Measurements from ENCODE around the gene IL17REL.
"Not testable (repeated sequence)": the region's sequence is repeated elsewhere in the genome, so short reads cannot be mapped to it uniquely, and the experiment has no call there.

The IL17REL gene

DNA sequence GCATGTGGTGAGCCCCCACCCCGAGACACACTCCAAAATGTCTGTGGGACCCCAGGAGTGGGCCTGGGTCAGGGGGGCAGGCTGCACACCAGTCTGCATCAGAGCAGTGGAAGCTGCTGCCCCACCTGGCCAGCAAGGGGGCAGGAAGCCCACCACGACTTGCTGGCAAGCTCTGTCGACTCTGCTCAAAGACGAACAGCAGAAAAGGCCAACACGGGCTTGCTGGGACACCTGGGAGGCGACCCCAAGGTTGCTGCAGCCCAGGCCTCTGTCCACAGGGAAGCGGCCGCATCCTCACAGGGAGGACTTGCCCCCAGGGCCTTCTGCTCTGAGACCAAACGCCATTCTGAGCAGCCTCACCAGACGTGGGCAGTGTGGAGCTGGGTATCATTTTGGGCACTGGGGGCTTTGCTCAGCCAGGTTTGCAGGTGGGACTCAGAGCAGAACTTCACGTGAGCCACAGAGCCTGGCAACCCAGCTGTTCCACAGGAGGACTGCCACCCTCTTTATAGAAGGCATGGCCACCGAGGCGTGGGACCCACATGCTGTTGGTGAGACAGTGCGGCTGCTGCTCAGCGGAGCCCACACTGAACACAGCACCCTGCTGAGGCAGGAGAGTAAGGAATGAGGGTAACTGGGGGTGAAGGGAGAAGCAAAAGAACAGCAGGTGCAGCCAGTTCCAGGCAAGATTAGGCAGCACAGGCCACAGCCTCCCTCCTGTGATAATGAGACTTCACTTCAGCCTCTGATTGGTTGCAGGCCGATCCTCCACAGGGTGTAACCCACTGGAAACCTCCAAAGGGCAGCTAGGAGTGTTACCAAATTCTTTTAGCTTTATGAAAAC is 11.0 kb downstream of the IL17REL start:
- DNase-seq, result no peak

DNA sequence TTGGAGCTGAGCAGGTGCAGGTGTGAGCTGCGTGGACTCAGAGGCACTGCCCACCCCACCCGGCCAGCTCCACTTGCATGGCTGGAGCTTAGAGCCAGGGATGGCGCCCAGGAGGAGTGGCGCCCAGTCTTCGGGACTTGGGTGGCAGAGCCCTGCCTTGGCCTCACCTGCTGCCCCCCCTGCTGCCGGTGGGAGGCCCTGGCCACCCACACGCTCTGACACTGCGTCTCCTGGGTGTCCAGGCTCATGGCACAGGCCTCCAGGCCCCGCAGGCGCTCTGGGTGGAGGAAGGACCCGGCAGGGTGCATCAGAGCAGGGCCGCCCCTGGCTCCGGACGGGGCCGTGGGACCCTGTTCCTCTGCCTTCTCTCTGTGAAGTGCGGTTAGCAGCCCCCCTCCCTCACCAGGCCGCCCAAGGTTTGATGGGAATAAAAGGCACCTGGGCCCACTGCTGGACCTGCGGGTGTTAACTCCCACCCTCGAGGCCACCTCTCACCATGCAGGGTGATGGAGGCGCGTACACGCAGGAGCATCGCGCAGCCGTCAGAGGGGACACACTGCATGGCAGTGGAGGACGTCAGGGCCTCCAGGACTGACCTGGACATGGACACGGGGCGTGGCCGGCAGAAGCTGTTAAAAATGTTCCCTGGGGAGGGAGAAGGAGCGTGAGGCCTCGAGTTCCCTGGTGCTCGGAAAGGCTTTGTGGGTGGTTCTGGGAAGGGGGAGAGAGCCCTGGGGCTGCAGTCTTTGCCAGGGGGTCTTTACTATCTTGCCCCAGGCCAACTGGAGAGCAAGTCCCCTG is 11.8 kb downstream of the IL17REL start:
- DNase-seq, result no peak

DNA sequence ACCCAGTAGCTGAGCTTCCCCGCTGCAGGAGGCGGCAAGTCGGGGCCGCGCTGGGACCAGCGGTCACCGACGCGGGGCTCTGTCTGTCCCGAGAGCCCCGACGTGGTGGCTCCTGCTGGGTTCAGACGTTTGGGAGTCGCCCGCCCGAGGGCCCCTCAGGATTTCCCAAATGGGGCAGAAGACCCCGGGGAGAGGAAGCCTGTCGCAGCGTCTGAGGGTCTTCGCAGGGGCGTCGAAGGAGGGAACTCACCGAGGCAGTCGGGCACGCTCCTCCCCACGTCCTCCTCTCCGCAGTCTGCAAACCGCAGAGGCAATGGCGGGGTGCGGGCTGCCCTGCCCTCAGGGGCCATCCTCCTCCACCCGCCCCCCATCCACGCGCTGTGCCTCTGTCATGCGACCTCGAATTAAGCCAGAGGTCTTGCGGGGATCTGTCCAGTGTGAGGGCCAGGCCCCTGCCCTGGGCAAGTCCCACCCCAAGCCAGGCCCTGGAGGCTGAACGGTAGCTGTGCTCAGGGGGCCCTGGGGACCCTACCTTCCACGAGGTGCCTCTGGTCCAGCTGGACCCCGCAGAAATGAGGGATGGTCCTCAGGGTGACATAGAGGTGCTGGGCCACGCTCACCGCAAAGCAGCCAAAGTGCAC is 12.5 kb downstream of the IL17REL start:
- no peak for DNase-seq

DNA sequence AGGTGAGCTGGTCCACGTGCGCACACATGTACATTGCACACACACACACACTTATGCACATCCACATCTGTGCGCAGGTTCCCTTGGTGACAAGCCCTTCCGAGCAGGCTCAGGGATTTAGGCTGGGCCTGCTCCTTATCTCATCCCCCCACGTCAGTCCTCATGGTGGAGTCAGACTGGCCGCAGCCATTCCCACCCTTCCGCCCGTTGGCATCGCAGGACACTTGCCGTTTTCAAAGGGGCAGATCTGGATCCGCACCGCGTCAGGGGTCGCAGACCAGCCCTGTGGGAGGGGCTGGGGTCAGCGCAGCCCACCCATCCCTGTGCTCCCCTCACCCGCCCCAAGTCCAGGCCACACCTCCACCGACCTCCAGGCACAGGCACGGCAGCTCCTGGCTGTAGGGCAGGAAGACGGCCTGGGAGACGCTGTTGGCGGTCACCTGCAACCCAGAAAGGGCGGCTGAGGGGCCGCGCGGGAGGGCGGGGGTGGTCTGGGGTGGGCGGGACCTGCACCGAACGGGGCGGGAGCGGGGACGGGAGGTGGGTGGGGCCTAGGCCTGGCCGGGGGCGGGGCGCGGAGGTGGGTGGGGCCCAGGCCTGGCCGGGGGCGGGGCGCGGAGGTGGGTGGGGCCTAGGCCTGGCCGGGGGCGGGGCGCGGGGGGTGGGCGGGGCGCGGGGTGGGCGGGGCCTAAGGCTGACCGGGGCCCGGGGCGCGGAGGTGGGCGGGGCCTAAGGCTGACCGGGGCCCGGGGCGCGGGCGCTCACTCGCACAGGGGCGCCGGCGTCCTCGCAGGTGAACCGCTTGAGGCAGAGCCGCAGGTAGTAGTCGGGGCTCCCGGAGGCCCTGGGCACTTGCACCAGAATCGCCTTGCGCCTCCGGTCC is 13.3 kb downstream of the IL17REL start:
- DNase-seq, result no peak

DNA sequence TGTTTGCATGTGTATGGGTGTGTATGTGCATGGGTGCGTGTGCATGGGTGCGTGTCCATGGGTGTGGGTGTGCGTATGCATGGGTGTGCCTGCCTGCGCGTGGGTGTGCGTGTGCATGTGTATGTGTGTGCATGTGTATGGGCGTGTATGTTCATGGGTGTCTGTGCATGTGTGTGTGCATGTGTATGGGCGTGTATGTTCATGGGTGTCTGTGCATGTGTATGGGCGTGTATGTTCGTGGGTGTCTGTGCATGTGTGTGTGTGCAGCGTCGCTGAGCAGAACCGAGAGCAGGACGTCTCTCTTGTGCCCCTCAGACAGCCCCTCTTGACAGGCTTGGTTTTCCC is 13.9 kb downstream of the IL17REL start:
- no peak for DNase-seq

DNA sequence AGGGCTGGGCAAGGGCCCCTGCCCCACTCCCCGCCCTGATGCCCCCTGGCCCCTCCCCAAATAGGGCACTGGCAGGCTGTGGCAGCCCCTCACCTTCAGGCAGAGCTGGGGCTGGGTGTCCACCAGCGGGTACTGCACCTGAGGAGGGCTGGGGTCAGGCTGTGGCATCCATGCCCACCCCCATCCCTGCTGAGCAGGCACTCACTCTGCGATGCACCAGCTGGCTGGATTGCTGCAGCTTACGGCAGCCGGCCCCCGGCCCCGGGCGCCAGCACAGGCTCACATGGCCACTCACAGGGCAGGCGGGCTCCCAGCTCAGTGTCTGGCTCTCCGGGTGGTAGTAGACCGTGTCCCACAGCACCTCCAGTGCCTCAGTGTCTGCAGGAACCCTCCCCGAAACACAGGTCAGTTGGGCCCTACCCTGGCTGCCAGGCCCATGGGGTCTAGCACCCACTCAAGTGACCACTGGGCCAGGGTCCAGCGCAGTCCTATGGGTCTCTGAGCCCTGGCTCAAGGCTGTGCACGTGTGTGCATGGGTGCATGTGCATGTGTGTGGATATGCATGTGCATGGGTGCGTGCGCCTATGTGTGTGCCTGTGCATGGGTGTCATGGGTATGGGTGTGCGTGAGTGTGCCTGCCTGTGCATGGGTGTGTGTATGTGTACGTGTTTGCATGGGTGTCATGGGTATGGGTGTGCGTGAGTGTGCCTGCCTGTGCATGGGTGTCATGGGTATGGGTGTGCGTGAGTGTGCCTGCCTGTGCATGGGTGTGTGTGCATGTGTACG is 14.4 kb downstream of the IL17REL start:
- DNase-seq, result no peak

DNA sequence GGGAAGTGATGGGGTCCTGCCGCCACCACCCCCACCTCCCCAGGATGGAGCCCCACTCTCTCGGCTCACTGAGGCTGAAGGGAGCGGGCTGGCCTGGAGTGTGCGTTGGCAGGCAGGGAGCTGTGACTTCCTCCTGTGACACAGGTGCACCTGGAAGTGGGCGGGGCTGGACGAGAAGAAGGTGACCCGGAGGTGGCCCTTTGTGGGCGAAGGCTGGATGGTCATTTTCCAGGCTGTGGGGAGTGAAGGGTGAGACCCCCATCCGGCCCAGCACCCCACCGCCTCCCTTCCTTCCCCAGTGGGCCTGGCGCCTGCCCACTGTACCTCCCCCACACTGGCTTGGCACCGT is 15.3 kb downstream of the IL17REL start:
- DNase-seq, result no peak

DNA sequence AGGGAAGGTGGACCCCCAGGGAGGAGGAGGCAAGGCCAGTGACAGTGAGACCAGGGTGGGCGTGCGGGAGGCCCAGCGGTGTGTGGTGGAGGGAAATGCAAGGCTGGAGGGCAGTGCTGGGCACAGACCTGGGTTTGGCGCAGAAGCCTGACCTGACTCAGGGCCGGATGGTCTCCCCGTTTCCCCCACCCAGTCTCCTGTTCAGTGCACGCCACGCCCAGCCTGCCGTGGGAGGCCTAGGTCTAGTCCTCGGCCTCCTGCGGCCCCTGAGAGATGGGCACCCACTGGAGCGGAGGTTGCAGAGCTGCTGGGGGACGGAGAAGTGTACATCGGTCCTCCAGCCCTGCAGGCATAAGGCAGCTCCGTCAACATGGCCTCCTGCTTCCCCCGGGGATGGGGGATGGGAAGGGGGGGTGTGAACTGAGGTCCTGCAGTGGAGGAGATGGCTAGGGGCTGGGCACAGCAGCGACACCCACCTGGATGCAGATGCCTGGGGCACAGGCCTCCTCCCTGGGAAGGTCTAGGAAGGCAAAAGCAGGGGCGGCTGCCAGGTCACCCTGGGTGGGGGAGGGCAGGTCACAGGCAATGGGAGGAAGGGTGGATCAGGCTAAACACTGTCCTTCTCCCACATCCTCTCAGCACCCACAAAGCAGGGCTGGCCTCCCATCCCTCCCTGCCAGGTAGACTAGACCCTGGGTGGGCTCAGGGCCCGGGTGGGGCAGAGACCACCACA is 15.9 kb downstream of the IL17REL start:
- DNase-seq, result no peak

DNA sequence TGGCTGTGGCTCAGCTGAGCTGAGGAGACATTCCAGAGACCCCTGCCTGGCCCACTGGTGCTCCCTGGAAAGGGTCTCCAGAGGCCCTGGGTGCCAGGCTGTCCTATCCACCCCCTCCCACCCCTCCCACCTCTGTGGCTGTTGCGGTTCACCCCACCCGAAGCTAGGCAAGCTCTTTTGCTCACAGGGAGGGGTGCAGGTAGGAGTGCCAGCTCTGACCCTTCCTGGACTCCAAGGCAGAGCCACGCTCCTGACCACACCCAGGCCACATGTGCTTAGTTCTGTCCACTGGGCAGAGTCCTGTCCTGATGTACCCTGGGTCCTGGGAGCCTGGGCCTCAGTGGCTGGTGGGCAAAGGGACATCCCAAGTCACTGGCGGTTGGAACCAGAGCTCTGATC is 16.4 kb downstream of the IL17REL start:
- DNase-seq, result no peak

DNA sequence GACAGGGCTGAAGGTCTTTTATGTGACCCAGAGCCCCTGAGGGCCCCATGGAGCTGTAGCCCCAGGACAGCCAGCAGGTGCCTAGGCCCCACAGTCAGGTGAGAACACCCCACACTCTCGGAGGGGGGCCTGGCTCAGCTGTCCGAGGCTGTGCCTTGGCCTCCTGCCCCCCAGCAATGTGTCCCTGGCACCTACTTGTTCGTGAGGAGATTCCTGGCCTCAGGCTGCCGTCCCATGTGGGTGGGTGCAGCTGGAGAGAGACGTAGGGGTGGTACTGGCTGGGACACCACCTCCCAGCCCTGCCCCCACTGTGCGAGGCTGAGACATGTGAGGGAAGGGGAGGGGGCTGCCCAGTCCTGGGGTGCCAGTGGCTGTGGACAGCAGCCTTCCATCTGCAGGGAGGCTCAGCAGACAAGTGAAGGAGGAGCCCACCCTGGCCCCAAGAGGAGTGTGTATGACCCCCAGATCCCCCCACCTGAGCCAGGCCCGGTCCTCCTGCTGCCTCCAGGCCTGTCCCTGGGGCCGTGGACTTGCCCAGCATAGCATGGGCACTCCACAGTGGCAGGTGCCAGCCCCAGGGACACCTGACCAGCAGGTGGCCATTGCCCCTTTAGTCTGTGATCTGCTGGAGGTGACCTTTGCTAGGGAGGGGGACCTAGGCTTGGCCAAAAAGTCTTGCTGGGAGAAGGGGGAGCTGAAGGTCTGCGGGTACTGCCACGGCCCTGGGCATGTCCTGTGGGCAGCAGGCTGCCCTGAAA is 17.0 kb downstream of the IL17REL start:
- no peak for DNase-seq

DNA sequence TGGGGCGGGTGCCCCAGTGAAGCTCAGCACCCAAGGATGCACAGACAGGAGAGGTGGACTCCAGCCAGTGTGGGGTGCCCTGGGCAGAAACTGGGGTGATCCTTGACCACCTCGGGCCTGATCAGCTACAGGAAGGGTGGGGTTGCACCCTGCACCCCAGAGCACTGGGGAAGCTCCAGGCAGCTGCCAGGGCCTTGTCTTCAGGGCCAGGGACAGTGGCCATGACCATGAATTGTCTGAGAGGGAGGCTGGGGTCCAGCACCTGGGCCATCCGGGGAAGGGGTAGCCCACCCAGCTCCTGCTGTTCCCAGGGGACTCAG is 17.6 kb downstream of the IL17REL start:
- no peak for DNase-seq

DNA sequence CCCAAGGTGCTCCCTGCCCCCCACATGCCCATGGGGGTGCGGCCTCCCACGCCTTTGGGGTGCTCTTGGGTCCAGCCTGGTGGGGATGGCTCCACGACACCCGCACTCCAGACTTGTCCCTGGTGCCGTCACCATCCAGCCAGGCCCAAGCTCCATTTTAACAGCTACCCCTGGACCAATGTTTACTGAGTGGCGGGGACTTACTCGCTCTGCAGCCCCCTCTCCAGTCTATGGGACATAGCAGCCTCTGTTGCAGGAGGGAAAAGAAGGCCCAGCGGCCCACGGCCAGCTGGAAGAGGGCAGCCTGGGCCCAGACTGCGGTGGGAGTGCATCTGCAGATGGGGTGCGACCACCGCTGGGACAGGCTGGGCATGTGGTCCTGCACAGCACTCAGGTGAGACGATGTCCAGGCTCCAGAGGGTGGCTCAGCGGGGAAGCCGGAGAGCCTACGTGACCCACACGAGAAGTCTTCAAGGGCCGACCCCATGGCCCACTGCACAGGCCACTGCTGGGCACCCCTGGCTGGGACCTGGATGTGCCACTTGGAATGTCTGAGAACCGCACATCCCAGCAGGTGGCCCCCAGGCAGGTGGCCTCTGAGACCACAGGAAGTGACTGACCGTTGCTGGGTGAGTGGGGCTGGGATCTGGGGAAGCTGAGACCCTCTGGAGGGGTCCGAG is 18.1 kb downstream of the IL17REL start:
- no peak for DNase-seq

DNA sequence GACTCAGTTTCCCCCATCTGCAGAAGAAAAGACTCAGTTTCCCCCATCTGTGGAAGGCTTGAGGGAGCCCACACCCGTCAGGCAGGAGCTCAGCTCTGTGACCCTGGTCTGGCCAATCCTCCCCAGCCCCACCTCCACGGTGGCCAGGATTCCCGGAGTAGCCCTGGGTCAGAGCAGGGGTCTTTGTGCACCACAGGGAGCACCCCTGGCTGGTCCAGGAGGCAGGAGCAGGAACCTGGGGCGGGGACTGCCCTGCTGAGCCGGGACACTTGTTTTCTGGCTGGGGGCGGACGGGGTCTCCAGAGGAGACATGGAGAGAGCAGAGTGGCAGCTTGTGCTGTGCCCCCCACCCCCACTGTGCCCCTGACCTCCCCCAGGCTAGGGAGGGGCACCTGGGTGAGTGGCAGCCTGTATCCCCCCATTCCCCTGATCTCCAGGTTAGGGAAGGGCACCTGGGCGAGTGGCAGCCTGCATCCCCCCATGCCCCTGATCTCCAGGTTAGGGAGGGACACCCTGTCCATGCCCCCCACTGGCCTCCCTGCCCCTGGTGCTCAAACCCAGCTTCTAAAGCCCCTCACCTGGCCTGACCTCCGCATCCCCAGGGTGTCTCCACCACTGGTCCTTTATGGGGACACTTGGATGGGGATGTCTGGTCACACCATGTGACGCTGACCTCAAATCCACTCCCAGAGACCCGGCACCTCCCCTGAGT is 18.8 kb downstream of the IL17REL start:
- no peak for DNase-seq

DNA sequence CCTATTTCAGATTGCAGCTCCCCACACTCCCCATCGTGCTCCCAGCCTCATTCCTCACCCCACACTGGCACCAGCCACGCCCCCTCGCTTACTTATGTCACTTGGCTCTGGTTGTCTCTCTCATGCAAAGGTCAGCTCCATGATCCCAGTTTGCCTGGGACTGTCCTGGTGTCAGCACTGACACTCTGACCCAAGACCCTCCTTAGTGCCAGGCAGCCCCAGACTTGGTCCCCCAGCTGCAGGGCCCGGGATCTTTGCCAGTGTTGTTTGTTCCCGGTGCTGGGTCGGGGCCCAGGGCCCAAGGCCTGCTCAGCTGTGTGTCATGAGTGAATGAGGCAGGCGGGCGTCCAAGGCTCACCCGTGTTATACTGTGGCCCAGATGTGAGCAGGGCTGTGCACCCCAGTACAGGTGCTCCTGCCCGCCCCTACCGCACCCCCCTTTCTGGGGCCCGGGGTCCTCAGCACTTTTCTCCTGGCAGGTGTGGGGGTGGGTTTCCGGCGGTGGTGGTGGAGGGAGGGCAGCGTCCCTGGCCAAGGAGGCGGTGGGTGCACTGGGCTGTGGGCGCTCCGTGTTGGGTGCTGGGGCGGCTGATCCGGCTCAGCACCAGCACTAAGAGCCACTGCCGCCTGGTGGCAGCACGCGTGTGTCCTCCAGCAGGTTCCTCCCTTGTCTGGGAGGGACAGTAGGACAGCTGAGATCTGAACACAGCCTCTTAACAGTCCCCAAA is 19.5 kb downstream of the IL17REL start:
- no peak for DNase-seq

DNA sequence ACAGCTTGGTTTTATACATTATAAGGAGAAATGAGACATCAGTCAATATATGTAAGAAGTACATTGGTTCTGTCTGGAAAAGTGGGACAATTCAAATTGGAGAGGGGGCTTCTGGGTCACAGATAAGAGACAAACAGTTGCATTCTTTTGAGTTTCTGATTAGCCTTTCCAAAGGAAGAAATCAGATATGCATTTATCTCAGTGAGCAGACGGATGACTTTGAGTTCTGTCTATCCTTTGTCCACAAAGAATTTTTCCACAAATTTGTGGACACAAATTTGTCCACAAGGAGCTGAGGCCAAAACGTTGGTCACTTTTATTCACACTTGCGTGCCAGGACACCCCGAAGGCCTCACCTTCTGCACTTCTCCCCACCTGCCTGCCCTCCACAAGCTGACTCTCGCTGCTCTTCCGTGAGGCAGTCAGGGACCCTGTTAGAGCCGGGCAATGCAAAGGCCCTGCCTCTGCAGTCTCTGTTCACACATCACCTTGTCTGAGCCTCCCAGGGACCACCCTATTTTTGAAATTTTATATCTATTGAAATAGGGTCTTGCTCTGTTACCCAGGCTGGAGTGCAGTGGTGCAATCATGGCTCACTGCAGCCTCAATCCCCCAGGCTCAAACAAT is 20.5 kb downstream of the IL17REL start:
- no peak for DNase-seq

DNA sequence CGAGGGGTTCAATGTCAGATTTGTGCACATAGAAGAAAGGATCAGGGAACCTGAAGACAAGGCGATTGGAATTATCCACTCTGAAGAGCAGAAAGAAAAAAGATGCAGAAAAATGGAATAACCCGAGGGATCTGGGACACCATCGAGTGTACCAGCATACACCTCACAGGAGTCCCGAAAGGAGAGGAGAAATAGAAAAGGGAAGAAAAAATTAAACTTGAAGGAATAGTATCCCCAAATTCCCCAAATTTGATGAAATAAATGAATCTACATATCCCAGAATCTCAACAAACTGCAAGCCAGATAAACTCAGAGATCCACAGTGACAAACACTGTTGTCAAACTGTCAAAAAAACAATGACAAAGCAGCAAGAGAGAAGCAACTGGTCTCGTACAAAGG is 21.4 kb downstream of the IL17REL start:
- no peak for DNase-seq

DNA sequence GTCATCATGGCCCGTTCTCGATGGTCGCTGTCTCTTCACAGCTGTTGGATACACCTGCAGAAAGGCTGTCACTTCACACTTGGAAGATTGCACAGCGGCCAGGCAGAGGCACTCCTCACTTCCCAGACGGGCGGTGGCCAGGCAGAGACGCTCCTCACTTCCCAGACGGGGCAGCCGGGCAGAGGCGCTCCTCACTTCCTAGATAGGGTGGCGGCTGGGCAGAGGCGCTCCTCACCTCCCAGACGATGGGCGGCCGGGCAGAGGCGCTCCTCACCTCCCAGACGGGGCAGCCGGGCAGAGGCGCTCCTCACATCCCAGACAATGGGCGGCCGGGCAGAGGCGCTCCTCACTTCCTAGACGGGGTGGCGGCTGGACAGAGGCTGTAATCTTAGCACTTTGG is 22.7 kb downstream of the IL17REL start:
- DNase-seq, result not testable (repeated sequence)

DNA sequence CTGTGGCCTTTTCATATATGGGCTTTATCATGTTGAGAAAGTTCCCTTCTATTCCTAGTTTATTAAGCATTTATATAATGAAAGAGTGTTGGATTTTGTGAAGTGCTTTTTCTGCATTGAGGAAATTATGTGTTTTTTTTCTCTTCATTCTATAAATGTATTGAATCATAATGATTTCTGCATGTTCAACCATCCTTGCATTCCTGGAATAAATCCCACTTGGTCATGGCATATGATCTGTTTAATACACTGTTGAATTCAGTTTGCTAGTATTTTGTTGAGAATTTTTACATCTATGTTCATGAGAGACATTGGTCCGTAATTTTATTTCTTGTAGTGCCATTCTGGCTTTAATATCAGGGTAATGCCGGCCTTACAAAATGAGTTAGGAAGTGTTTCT is 26.2 kb downstream of the IL17REL start:
- DNase-seq, result no peak
